HG03571 (cell line): ENCODE measurements around the gene QPCTL.

Experiments
- ATAC-seq: cut with Tn5 transposase; IDR thresholded peaks from one replicate; pipeline ENCODE4 v1.9.1; 2021; ENCODE audit not compliant: unreplicated experiment

Gene QPCTL

GRCh38 chr19:45692187-45693105 lies at the start of gene QPCTL:
Gene QPCTL, plus strand, starts transcription at chr19:45692666. Its CDS starts 38 bp downstream, at chr19:45692704.
- peak; percentile 87 for ATAC-seq

GRCh38 chr19:45643024-45643926 lies 49.2 kb upstream of the QPCTL start:
- no peak for ATAC-seq

GRCh38 chr19:45643927-45644771 lies 48.3 kb upstream of the QPCTL start:
- ATAC-seq, result no peak

GRCh38 chr19:45645068-45645630 lies 47.3 kb upstream of the QPCTL start:
- ATAC-seq, result no peak

- ATAC-seq, result no peak
These were observed 46.7 kb upstream of the QPCTL start for GRCh38 chr19:45645631-45646344.

GRCh38 chr19:45646345-45646698 lies 46.1 kb upstream of the QPCTL start:
- no peak for ATAC-seq

GRCh38 chr19:45650722-45651121 lies 41.7 kb upstream of the QPCTL start:
- no peak for ATAC-seq

- no peak for ATAC-seq
These were observed 38.8 kb upstream of the QPCTL start for GRCh38 chr19:45653634-45654033.

GRCh38 chr19:45655073-45655472 lies 37.4 kb upstream of the QPCTL start:
- ATAC-seq, result no peak

- no peak for ATAC-seq
These were observed 34.8 kb upstream of the QPCTL start for GRCh38 chr19:45657520-45658167.

- ATAC-seq, result no peak
These were observed 33.3 kb upstream of the QPCTL start for GRCh38 chr19:45659096-45659729.

GRCh38 chr19:45660636-45661035 lies 31.8 kb upstream of the QPCTL start:
- ATAC-seq, result no peak

- ATAC-seq, result no peak
These were observed 28.7 kb upstream of the QPCTL start for GRCh38 chr19:45663800-45664199.

- ATAC-seq, result no peak
These were observed 27.9 kb upstream of the QPCTL start for GRCh38 chr19:45664575-45664974.

GRCh38 chr19:45667620-45668341 lies 24.7 kb upstream of the QPCTL start, which contains the start of gene GIPR:
Gene GIPR, plus strand, starts transcription at chr19:45668221. Its CDS starts 1,300 bp downstream, at chr19:45669521.
- no peak for ATAC-seq

GRCh38 chr19:45668342-45668871 lies 24.1 kb upstream of the QPCTL start:
- ATAC-seq, result peak; percentile 8

- peak; percentile 36 for ATAC-seq
These were observed 21.6 kb upstream of the QPCTL start for GRCh38 chr19:45670670-45671453.
